SK-N-SH (cell line): ENCODE measurements around the gene VMP1. TPM values are rescaled to one million over a fixed set of nuclear protein-coding genes. Genes with fewer than 3 reads are reported as not detected.

Experiments
- CTCF ChIA-PET: fragments of 300-600, 350-600 bp; formaldehyde crosslinking; extraction: SDS; loops from one replicate; lab custom pipeline; 2021; lab: Yijun Ruan, JAX
- POLR2A ChIA-PET: fragments of 350-600 bp; sonication (Branson Sonifier 250); formaldehyde crosslinking; extraction: SDS; loops from one replicate; lab custom pipeline; 2020; ENCODE audit warnings: antibody characterized with exemption, inconsistent platforms; lab: Yijun Ruan, JAX
- DNase-seq: peaks from one replicate; pipeline ENCODE4 v3.0.0; 2012
- H2AFZ ChIP-seq: fragments of 200-600 bp; sonication (generic); 2 replicates; pipeline ENCODE4 v1.8.1; 2016; ENCODE audit warnings: antibody characterized with exemption, mild to moderate bottlenecking, low read depth
- H3F3A ChIP-seq: fragments of 200-600 bp; sonication (generic); replicated peaks from 2 replicates; pipeline ENCODE3; 2016; ENCODE audit warnings: antibody characterized with exemption, mild to moderate bottlenecking; ENCODE audit not compliant: insufficient read depth
- H3K27ac ChIP-seq, 2 experiments: fragments of 200-500 bp in 1 of 2; fragments of 200-600 bp in 1 of 2; sonication (Bioruptor generic) in 1 of 2; sonication (generic), shearing (Covaris generic) in 1 of 2; 2 replicates each; pipeline versions ENCODE4 v1.5.1 to v1.6.1; 2014 to 2016; ENCODE audit warnings: low read depth in 2 of 2, inconsistent platforms in 1 of 2, low read length in 1 of 2, mild to moderate bottlenecking in 1 of 2, mixed read lengths in 1 of 2
- H3K27me3 ChIP-seq: fragments of 200-600 bp; sonication (generic), shearing (Covaris generic); 2 replicates; pipeline ENCODE4 v1.6.1; 2016; ENCODE audit warnings: mixed run types; ENCODE audit not compliant: insufficient read depth
- H3K36me3 ChIP-seq, 2 experiments: fragments of 200-500 bp in 1 of 2; fragments of 200-600 bp in 1 of 2; sonication (Bioruptor generic) in 1 of 2; sonication (generic) in 1 of 2; replicated peaks in 1 of 2; 2 replicates each; pipeline versions ENCODE3 to v1.5.1; 2014 to 2016; ENCODE audit warnings: low read length in 1 of 2, mild to moderate bottlenecking in 1 of 2; ENCODE audit not compliant: insufficient read depth in 2 of 2, control insufficient read depth in 1 of 2
- H3K4me1 ChIP-seq, 2 experiments: fragments of 200-500 bp in 1 of 2; fragments of 200-600 bp in 1 of 2; sonication (Bioruptor generic) in 1 of 2; sonication (generic), shearing (Covaris generic) in 1 of 2; 2 replicates each; pipeline versions ENCODE4 v1.5.1 to v1.6.1; 2014 to 2016; ENCODE audit warnings: low read depth in 1 of 2, low read length in 1 of 2, mixed run types in 1 of 2; ENCODE audit not compliant: insufficient read depth in 2 of 2, control insufficient read depth in 1 of 2
- H3K4me2 ChIP-seq: fragments of 200-600 bp; sonication (generic), shearing (Covaris generic); 2 replicates; pipeline ENCODE4 v1.6.1; 2017; ENCODE audit warnings: mixed run types
- H3K4me3 ChIP-seq, 2 experiments: fragments of 200-500 bp in 1 of 2; fragments of 200-600 bp in 1 of 2; sonication (Bioruptor generic) in 1 of 2; sonication (generic), shearing (Covaris generic) in 1 of 2; 2 replicates each; pipeline versions ENCODE4 v1.5.1 to v1.8.1; 2014 to 2016; ENCODE audit warnings: low read depth in 2 of 2, inconsistent platforms in 1 of 2, low read length in 1 of 2, mild to moderate bottlenecking in 1 of 2, mixed read lengths in 1 of 2, moderate library complexity in 1 of 2
- H3K79me2 ChIP-seq: fragments of 200-600 bp; sonication (generic); 2 replicates; pipeline ENCODE4 v1.8.1; 2017; ENCODE audit warnings: mild to moderate bottlenecking; ENCODE audit not compliant: insufficient read depth
- H3K9ac ChIP-seq: fragments of 200-600 bp; sonication (generic); 2 replicates; pipeline ENCODE4 v1.6.1; 2017; ENCODE audit warnings: mixed run types
- H3K9me2 ChIP-seq: fragments of 200-600 bp; sonication (generic); 2 replicates; pipeline ENCODE4 v1.6.1; 2017; ENCODE audit warnings: mixed run types
- H3K9me3 ChIP-seq: fragments of 200-600 bp; sonication (generic); 2 replicates; pipeline ENCODE4 v1.6.1; 2017; ENCODE audit warnings: mixed run types, mild to moderate bottlenecking, moderate library complexity
- H4K20me1 ChIP-seq: fragments of 200-600 bp; sonication (generic); 2 replicates; pipeline ENCODE4 v1.6.1; 2017; ENCODE audit warnings: mild to moderate bottlenecking, mixed run types; ENCODE audit not compliant: insufficient read depth
- CHD2 ChIP-seq: fragments of 150-350 bp; IDR thresholded peaks from 2 replicates; pipeline ENCODE4 v1.6.1; 2018; ENCODE audit warnings: low read length; ENCODE audit not compliant: partially characterized antibody
- MAX ChIP-seq: IDR thresholded peaks from 2 replicates; pipeline ENCODE4 v1.4.0; 2012; ENCODE audit warnings: low read depth
- MEF2A ChIP-seq: IDR thresholded peaks from 2 replicates; pipeline ENCODE4 v1.4.0; 2012; ENCODE audit warnings: low read depth, borderline replicate concordance
- MXI1 ChIP-seq: IDR thresholded peaks from 2 replicates; pipeline ENCODE4 v1.6.1; 2012; ENCODE audit warnings: mild to moderate bottlenecking, low read depth, low read length, improper control_type of control experiment
- NRF1 ChIP-seq: IDR thresholded peaks from 2 replicates; pipeline ENCODE4 v1.6.1; 2012; ENCODE audit warnings: low read depth, mild to moderate bottlenecking, low read length
- RAD21 ChIP-seq: IDR thresholded peaks from 2 replicates; pipeline ENCODE4 v1.6.1; 2012; ENCODE audit warnings: mild to moderate bottlenecking, low read length
- TCF12 ChIP-seq: IDR thresholded peaks from 2 replicates; pipeline ENCODE4 v1.4.0; 2012
- TEAD4 ChIP-seq: IDR thresholded peaks from 2 replicates; pipeline ENCODE4 v1.4.0; 2012; ENCODE audit warnings: mild to moderate bottlenecking, borderline replicate concordance; ENCODE audit not compliant: insufficient read depth
- ZBTB33 ChIP-seq: IDR thresholded peaks from 2 replicates; pipeline ENCODE4 v1.4.0; 2012; ENCODE audit warnings: low read depth, borderline replicate concordance
- WGBS: methylation state at CpG from one replicate; pipeline ENCODE4 v1.1.6; 2017; ENCODE audit warnings: low lambda C conversion rate; 5-methylcytosine and 5-hydroxymethylcytosine counted together
- polyA plus RNA-seq, 3 experiments: library from polyadenylated mRNA; depleted of rRNA; stranded (reverse); fragments of >200 nt; gene quantifications; 2 replicates each; pipeline ENCODE4 v1.2.3, GENCODE V29; 2012
- TF ChIP-seq, protein P1 (sequence below): IDR thresholded peaks from 2 replicates; pipeline ENCODE4 v1.6.1; 2012; ENCODE audit warnings: mild to moderate bottlenecking, low read depth, low read length, moderate library complexity

VMP1 gene
- polyA plus RNA-seq, 1 of the 3 experiments (the other 2 are of a cell fraction): 169 TPM

DNA sequence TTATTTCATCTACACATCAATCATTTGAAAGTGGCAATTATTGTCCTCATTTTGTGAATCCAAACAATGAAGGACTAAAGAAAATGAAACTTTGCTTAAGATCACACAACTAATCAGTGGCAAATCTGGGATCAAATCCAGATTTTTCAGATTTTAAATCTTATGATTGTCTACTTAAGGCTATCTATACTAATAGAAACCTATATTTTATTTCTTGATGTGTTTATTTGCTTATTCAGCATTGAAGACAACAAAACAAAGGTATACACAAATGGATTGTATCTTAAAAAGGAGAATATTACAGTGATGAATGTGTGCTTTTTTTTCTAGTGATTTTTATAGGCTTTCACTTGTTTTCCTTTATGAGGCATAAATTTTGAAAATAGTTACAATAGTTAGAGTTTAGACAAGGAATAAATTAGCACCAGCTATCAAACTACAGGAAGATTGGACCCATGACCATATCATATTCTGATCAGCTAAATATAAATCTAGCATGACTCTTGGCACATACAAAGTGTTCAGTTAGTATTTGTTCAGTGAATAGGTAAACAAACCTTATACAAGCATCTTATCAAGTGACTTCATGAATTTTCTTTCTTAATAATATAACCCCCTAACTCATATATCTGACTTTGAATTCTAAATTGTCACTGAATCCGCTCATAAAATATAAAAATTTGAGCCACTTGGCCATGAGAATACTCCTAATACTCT lies 20.5 kb downstream of the VMP1 start:
- Histone ChIP-seq H2AFZ (no peak overlapping the region), H3K27ac (no peak overlapping the region), H3K9me2 (no peaks in the 10 kb centered on the region), H3K4me1 (no peaks in the 10 kb centered on the region), H3F3A (peaks cover 11% of the 10 kb centered on the region), H3K9ac (no peak overlapping the region), H3K4me3 (no peak overlapping the region), H3K4me2 (no peak overlapping the region), H3K36me3 (peaks cover 0 to 16% of the 10 kb centered on the region in 2 experiments), H3K79me2 (peaks cover 85% of the 10 kb centered on the region), H3K27me3 (no peaks in the 10 kb centered on the region), H3K9me3 (no peaks in the 10 kb centered on the region), H4K20me1 (peaks cover 3% of the 10 kb centered on the region; the same call in 1 of the 2 replicates)
- TF ChIP-seq RAD21: no peak
- TF ChIP-seq CHD2: no peak
- no peak for TF ChIP-seq TEAD4
- TF ChIP-seq, protein P1, sequence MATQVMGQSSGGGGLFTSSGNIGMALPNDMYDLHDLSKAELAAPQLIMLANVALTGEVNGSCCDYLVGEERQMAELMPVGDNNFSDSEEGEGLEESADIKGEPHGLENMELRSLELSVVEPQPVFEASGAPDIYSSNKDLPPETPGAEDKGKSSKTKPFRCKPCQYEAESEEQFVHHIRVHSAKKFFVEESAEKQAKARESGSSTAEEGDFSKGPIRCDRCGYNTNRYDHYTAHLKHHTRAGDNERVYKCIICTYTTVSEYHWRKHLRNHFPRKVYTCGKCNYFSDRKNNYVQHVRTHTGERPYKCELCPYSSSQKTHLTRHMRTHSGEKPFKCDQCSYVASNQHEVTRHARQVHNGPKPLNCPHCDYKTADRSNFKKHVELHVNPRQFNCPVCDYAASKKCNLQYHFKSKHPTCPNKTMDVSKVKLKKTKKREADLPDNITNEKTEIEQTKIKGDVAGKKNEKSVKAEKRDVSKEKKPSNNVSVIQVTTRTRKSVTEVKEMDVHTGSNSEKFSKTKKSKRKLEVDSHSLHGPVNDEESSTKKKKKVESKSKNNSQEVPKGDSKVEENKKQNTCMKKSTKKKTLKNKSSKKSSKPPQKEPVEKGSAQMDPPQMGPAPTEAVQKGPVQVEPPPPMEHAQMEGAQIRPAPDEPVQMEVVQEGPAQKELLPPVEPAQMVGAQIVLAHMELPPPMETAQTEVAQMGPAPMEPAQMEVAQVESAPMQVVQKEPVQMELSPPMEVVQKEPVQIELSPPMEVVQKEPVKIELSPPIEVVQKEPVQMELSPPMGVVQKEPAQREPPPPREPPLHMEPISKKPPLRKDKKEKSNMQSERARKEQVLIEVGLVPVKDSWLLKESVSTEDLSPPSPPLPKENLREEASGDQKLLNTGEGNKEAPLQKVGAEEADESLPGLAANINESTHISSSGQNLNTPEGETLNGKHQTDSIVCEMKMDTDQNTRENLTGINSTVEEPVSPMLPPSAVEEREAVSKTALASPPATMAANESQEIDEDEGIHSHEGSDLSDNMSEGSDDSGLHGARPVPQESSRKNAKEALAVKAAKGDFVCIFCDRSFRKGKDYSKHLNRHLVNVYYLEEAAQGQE: no peak
- no peak for TF ChIP-seq ZBTB33
- no peak for TF ChIP-seq NRF1
- TF ChIP-seq MEF2A: no peak
- no peak for TF ChIP-seq MXI1
- no peak for TF ChIP-seq TCF12
- TF ChIP-seq MAX: no peak
- WGBS: 95% methylated on average over 1 of the region's 1 CpG
- ChIA-PET POLR2A (no interaction called here), CTCF (interaction anchor here (1.9 kb wide), 1 partner anchor 19 kb away, joined by 6 read pairs; no protein-coding TSS in a partner anchor)
- no peak for DNase-seq
